ENCODE data around the gene RBM12. TPM values are rescaled to one million over a fixed set of nuclear protein-coding genes. Genes with fewer than 3 reads are reported as not detected.

RBM12 gene
- total and polyA plus RNA-seq, 8 donors, result 7.9 to 147 (median 24.2) TPM

DNA sequence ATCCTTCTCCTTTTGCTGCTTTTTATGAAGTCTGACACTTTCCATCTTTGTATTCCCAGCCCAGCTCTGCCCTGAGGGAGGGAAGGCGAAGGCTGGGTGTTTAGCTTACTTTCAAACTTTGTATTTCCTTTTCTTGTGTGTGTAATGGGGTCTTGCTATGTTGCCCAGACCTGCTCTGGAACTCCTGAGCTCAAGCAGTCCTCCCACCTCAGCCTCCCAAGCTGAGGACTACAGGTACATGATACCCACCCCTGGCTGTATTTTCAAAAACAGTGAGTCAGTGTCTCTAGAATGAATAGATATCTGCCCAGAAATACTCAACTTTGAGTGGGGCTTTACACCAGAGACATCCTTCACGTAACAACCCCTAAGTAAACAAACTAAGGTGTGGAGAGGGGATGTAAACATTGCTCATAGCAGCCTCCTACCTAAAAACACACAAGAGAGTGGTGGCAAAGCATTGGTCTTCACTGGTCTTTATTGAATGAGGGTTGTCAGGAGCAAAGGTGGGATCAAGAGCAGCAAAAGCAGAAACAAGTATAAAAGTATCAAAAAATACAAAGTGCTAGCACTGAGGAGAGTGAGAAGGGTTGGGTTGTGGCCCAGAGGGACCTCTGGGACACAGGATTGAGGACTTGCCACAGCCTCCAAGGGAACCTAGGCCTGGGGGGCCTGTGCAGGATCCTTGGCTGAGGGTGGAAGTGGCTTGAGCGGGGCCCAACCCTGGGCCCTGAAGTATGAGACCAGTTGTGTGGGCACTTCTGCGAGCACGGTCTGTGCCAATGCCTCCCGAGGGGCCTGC is 38.9 kb downstream of the RBM12 start:
- no peaks in the 10 kb centered on the region for H3K27me3 ChIP-seq
- H3K9me3 ChIP-seq, result no peaks in the 10 kb centered on the region
- H3K4me1 ChIP-seq, result no peaks in the 10 kb centered on the region
- H3K4me3 ChIP-seq, result no peak overlapping the region
- H3K27ac ChIP-seq, result no peak overlapping the region
- no peak for TF ChIP-seq CTCF (IDR thresholded peaks at IDR 0.05)
- TF ChIP-seq EP300 (IDR thresholded peaks at IDR 0.05), result no peak
- no peak for TF ChIP-seq POLR2AphosphoS5 (IDR thresholded peaks at IDR 0.05)
- TF ChIP-seq POLR2A (IDR thresholded peaks at IDR 0.05), result no peak
- peaks cover 35 to 85% (median 79%) of the 10 kb centered on the region in 4 donors for H3K36me3 ChIP-seq
- DNase-seq, result no peak
- intact Hi-C loops (cut with DNase I; ENCODE audit: low total_unique reads), result no loop called here
- 85 to 95% (median 91%) methylated on average over 6 of the region's 6 CpGs for WGBS, 5 donors

DNA sequence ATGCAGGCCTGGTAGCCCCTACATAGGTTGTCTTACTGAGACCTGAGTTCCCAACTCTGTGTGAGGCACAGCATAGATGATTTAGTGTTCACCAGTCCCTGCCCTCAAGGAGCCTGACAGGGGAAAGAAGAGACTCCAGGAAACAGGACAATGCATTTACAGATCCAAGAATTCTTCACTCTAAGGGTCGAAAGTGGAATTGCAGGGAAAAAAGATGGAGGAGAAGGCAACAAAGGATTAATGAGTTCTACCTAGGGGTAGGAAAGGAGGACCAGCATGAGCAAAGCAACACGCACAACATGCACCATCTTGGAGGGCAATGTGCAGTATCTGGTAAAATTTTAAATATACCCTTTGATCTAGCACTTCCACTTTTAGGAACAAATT is 43.1 kb downstream of the RBM12 start:
- Histone ChIP-seq H3K27ac (no peak overlapping the region), H3K4me1 (peaks cover 26 to 38% (median 36%) of the 10 kb centered on the region in 4 donors), H3K36me3 (peaks cover 12 to 44% (median 37%) of the 10 kb centered on the region in 4 donors), H3K27me3 (no peaks in the 10 kb centered on the region), H3K4me3 (no peak overlapping the region), H3K9me3 (no peaks in the 10 kb centered on the region)
- intact Hi-C loops (cut with DNase I; ENCODE audit: low total_unique reads), result no loop called here
- DNase-seq, result no peak
- WGBS, 5 donors, result 84 to 95% (median 93%) methylated on average over 2 of the region's 2 CpGs
- no peak for TF ChIP-seq CTCF (IDR thresholded peaks at IDR 0.05)
- no peak for TF ChIP-seq POLR2AphosphoS5 (IDR thresholded peaks at IDR 0.05)
- no peak for TF ChIP-seq EP300 (IDR thresholded peaks at IDR 0.05)
- TF ChIP-seq POLR2A (IDR thresholded peaks at IDR 0.05), result no peak

GRCh38 chr20:35620818-35621559 is 43.7 kb downstream of the RBM12 start:
- H3K27ac ChIP-seq, result no peak overlapping the region
- peaks cover 26 to 40% (median 38%) of the 10 kb centered on the region in 4 donors for H3K4me1 ChIP-seq
- intact Hi-C loops (cut with DNase I; ENCODE audit: low total_unique reads), result no loop called here
- peaks cover 7 to 38% (median 32%) of the 10 kb centered on the region in 4 donors for H3K36me3 ChIP-seq
- 88 to 95% (median 89%) methylated on average over 11 of the region's 11 CpGs for WGBS, 5 donors
- H3K27me3 ChIP-seq, result no peaks in the 10 kb centered on the region
- TF ChIP-seq CTCF (IDR thresholded peaks at IDR 0.05) (no peak), POLR2A (IDR thresholded peaks at IDR 0.05) (no peak), POLR2AphosphoS5 (IDR thresholded peaks at IDR 0.05) (no peak), EP300 (IDR thresholded peaks at IDR 0.05) (no peak)
- H3K4me3 ChIP-seq, result no peak overlapping the region
- no peak for DNase-seq
- H3K9me3 ChIP-seq, result no peaks in the 10 kb centered on the region

- DNase-seq, result peak; percentile 82 to 92
- Histone ChIP-seq H3K9me3 (no peaks in the 10 kb centered on the region), H3K4me1 (peaks cover 31 to 51% (median 45%) of the 10 kb centered on the region in 4 donors), H3K4me3 (peak overlapping the region; percentile 45 to 62 (median 54)), H3K27ac (peak overlapping the region; percentile 31 to 95 (median 92)), H3K36me3 (peaks cover 0 to 23% (median 16%) of the 10 kb centered on the region in 4 donors), H3K27me3 (no peaks in the 10 kb centered on the region)
- WGBS, 5 donors, result 5 to 8% (median 5%) methylated on average over 31 to 49 of the region's 49 CpGs
- no peak for TF ChIP-seq EP300 (IDR thresholded peaks at IDR 0.05)
- peak in 2 of 7 experiments; percentile 15 to 27 for TF ChIP-seq CTCF (IDR thresholded peaks at IDR 0.05)
- TF ChIP-seq POLR2AphosphoS5 (IDR thresholded peaks at IDR 0.05), result peak in 1 of 3 donors; percentile 31
- intact Hi-C loops (cut with DNase I; ENCODE audit: low total_unique reads), result no loop called here
These were observed 45.3 kb downstream of the RBM12 start for GRCh38 chr20:35619196-35620095.

Measured in stomach (tissue), 9 donors.